Daoy (cell line): ENCODE data around the gene KDM2B. TPM values are rescaled to one million over a fixed set of nuclear protein-coding genes. Genes with fewer than 3 reads are reported as not detected.
"Not testable (repeated sequence)": the region's sequence is repeated elsewhere in the genome, so short reads cannot be mapped to it uniquely, and the experiment has no call there.

Source experiments
- DNase-seq: peaks from one replicate; pipeline ENCODE4 v3.0.0-alpha.2; 2015; ENCODE audit warnings: low read depth
- total RNA-seq: library from RNA; depleted of rRNA; stranded (reverse); fragments of >200 nt; shearing (Covaris generic); gene quantifications from 2 replicates; pipeline ENCODE4 v1.2.3, GENCODE V29; 2014; rRNA removed

The KDM2B gene
- total RNA-seq, 1 experiment from 2014 or later = 21.5 TPM

- DNase-seq = peak; percentile 80
These were observed 192.3 kb downstream of the KDM2B start for GRCh38 chr12:121388421-121388981.

GRCh38 chr12:121384891-121385290 is 195.9 kb downstream of the KDM2B start:
- not testable (repeated sequence) for DNase-seq

- DNase-seq = no peak
These were observed 197.2 kb downstream of the KDM2B start for GRCh38 chr12:121383601-121384021.

GRCh38 chr12:121379945-121380344 is 200.9 kb downstream of the KDM2B start:
- no peak for DNase-seq

Other genes with a start within 250 kb of the KDM2B start
- gene ANAPC5, start 228.6 kb downstream of the KDM2B start, total RNA-seq = 170 and 239 TPM in 2 replicates
- gene RNF34, start 180.9 kb downstream of the KDM2B start, total RNA-seq = 71.9 and 111 TPM in 2 replicates
- gene ORAI1, start 45.5 kb upstream of the KDM2B start, total RNA-seq = 4.4 and 4.5 TPM in 2 replicates
- gene MORN3, start 88.6 kb upstream of the KDM2B start, total RNA-seq = 0.80 TPM in 1 of 2 replicates, not detected in the other
- 2.3 and 3.9 TPM in 2 replicates for gene TMEM120B, start 131.7 kb upstream of the KDM2B start, total RNA-seq
- 16.1 and 19.1 TPM in 2 replicates for gene RHOF, start 212.7 kb upstream of the KDM2B start, total RNA-seq
- gene SETD1B, start 223.0 kb upstream of the KDM2B start, total RNA-seq = 2.3 and 2.6 TPM in 2 replicates